Dermis blood vessel endothelial cell (primary cell): ENCODE data around the gene LRP6. TPM values are rescaled to one million over a fixed set of nuclear protein-coding genes. Genes with fewer than 3 reads are reported as not detected.

Experiments
- DNase-seq: peaks from one replicate; pipeline ENCODE4 v3.0.0; 2010
- total RNA-seq: library from RNA; depleted of rRNA; stranded (reverse); fragments of >200 nt; gene quantifications from 2 replicates; pipeline ENCODE4 v1.2.3, GENCODE V29; 2014

The LRP6 gene
- total RNA-seq, 1 donor from 2014 or later: 57.2 TPM

DNA sequence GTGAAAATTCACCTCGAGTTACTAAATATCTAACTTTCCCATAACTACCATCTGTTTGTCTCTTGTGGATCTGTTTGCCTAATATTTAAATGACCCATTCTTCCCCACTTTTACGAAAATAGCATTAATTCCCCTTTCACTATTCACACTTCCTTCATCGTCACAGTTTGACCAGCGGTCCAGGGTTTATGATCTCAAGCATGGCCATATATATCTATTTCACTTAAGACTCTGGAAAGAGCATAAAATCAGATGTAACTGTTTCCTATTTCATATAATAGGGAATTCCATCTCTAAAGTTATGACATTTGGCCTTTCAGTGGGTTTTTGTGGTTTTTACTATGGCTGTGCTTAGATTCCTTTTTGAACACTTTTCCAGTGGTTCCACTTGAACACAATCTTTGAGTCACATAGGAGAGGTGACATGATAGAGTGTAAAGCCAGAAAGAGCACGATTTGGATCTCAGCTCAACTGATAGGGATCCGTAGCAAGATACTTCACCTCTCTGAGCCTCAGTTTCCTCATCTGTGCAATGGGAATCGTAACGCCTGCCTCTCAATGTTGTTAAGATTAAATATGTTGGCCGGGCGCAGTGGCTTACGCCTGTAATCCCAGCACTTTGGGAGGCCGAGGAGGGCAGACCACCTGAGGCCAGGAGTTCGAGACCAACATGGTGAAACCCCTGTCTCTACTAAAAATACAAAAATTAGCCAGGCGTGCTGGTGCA, 196.9 kb downstream of the LRP6 start:
- DNase-seq: no peak

DNA sequence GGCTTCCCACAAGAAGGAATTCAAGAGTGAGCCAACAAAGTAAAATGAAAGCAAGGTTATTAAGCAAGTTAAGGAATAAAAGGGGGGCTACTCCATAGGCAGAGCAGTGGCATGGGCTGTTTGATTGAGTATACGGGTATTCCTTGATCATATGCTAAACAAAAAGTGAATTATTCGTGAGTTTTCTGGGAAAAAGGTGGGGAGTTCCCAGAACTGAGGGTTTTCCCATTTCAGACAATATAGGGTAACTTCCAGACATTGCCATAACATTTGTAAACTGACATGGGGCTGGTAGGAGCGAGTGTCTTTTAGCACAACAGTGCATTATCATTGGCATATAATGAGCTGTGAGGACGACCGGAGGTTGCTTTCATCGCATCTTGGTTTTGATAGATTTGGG, 198.1 kb downstream of the LRP6 start:
- no peak for DNase-seq

Other genes with a start within 250 kb of the LRP6 start
- not detected in 2 replicates for gene BCL2L14, start 196.1 kb downstream of the LRP6 start, total RNA-seq
- gene MANSC1, start 83.2 kb upstream of the LRP6 start, total RNA-seq: 6.8 and 14.8 TPM in 2 replicates
- 2.9 and 7.6 TPM in 2 replicates for gene BORCS5, start 90.0 kb upstream of the LRP6 start, total RNA-seq